Chondrocyte (in vitro differentiated cells): ENCODE results near the gene RPS6KB2. TPM values are rescaled to one million over a fixed set of nuclear protein-coding genes. Genes with fewer than 3 reads are reported as not detected.
A peak's percentile ranks its signal among the peaks of the same experiment; 100 is the strongest.

Experiments
- DNase-seq: peaks from one replicate; pipeline ENCODE4 v3.0.0; 2021; ENCODE audit warnings: mixed read lengths, low spot score
- H3K27ac Mint-ChIP-seq: one replicate; pipeline ENCODE4 v1.8.0; 2021; ENCODE audit warnings: mild to moderate bottlenecking, moderate library complexity, mixed read lengths; ENCODE audit not compliant: unreplicated experiment
- H3K27me3 Mint-ChIP-seq: 2 replicates; pipeline ENCODE4 v1.8.0; 2021; ENCODE audit warnings: low read depth, mixed read lengths
- H3K36me3 Mint-ChIP-seq: 2 replicates; pipeline ENCODE4 v1.8.0; 2021; ENCODE audit warnings: low read depth, mixed read lengths
- H3K4me1 Mint-ChIP-seq: 2 replicates; pipeline ENCODE4 v1.8.0; 2021; ENCODE audit warnings: low read depth, mild to moderate bottlenecking, mixed read lengths
- H3K4me3 Mint-ChIP-seq: one replicate; pipeline ENCODE4 v1.8.0; 2021; ENCODE audit warnings: mild to moderate bottlenecking, moderate library complexity, mixed read lengths; ENCODE audit not compliant: unreplicated experiment
- H3K9me3 Mint-ChIP-seq: 2 replicates; pipeline ENCODE4 v1.8.0; 2021; ENCODE audit warnings: low read depth, mixed read lengths
- total RNA-seq: library from RNA; stranded (reverse); gene quantifications from 3 replicates; pipeline ENCODE4 v1.2.1, GENCODE V29; 2021
- TF ChIP-seq, protein P1 (sequence below): fragments of 200-600 bp; sonication (generic); IDR thresholded peaks from 2 replicates; pipeline ENCODE4 v1.5.0; 2021; ENCODE audit warnings: antibody characterized with exemption, mild to moderate bottlenecking, moderate library complexity

The RPS6KB2 gene
- total RNA-seq, 1 donor from 2014 or later = 42.3 TPM

DNA sequence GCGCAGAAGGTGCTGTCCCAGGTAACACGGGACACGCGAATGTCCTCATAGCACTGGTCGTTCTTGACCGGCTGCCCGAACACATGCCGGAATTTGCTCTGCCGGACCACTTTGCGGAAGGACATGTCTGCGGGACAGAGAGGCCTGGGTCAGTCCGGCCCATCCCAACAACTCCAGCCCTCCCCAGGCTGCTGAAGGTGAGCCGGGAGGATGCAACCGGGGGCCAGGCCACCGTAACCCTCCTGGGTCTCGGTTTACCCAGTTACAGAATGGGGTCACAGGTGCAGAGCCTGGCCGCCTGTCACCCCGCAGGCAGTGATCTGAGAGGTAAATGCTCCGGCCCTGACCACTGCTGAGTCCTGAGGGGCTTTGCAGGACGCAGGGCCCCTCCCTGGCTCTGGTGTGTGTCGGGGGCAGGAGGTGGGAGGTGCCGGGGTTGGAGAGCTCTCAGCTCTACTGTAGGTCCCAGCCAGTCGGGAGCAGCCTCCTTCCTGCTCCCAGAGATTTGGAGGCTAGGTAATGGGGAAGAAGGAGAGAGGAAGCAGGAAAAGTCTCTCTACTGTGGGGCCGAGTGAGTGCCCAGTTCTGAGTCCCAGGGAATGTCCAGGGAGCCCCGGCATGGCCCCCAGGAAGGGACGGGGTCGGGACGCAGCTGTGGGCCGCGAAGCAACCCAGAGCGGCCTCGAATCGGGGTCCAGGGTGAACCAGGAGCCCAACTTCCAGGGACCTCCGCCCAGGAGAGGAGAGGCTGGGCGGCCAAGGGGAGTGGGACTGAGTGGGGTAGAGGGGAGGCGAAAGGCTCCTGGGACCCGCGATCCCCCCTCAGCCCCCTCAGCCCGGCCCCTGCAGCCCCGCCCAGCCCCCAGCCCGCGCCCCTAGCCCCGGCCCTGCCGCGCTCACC lies 14.5 kb downstream of the RPS6KB2 start:
- H3K4me3 Mint-ChIP-seq = peak overlapping the region; percentile 90
- H3K36me3 Mint-ChIP-seq = no peaks in the 10 kb centered on the region
- peak overlapping the region; percentile 81 for H3K27ac Mint-ChIP-seq
- TF ChIP-seq, protein P1, sequence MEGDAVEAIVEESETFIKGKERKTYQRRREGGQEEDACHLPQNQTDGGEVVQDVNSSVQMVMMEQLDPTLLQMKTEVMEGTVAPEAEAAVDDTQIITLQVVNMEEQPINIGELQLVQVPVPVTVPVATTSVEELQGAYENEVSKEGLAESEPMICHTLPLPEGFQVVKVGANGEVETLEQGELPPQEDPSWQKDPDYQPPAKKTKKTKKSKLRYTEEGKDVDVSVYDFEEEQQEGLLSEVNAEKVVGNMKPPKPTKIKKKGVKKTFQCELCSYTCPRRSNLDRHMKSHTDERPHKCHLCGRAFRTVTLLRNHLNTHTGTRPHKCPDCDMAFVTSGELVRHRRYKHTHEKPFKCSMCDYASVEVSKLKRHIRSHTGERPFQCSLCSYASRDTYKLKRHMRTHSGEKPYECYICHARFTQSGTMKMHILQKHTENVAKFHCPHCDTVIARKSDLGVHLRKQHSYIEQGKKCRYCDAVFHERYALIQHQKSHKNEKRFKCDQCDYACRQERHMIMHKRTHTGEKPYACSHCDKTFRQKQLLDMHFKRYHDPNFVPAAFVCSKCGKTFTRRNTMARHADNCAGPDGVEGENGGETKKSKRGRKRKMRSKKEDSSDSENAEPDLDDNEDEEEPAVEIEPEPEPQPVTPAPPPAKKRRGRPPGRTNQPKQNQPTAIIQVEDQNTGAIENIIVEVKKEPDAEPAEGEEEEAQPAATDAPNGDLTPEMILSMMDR = no peak
- DNase-seq = peak; percentile 76
- H3K9me3 Mint-ChIP-seq = no peaks in the 10 kb centered on the region
- H3K4me1 Mint-ChIP-seq = peaks cover 23% of the 10 kb centered on the region
- no peaks in the 10 kb centered on the region for H3K27me3 Mint-ChIP-seq

DNA sequence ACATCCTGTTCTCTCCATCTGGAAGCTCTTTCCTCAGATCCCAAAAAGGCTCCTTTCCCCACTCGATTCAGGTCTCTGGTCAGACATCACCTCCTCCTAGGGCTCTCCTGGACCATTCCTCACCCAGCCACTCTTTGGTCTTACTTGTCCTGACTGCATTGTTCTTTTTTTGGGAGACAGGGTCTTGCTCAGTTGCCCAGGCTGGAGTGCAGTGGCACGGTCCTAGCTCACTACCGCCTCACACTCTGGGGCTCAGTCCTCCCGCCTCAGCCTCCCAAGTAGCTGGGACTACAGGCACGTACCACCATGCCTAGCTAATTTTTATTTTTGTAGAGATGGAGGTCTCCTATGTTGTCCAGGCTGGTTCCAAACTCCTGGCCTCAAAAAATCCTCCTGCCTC lies 17.2 kb downstream of the RPS6KB2 start:
- Mint-ChIP-seq H3K36me3 (no peaks in the 10 kb centered on the region), H3K4me3 (peak overlapping the region; percentile 32), H3K27me3 (no peaks in the 10 kb centered on the region), H3K4me1 (peaks cover 14% of the 10 kb centered on the region), H3K27ac (no peak overlapping the region), H3K9me3 (no peaks in the 10 kb centered on the region)
- DNase-seq = no peak
- TF ChIP-seq, protein P1 = no peak

DNA sequence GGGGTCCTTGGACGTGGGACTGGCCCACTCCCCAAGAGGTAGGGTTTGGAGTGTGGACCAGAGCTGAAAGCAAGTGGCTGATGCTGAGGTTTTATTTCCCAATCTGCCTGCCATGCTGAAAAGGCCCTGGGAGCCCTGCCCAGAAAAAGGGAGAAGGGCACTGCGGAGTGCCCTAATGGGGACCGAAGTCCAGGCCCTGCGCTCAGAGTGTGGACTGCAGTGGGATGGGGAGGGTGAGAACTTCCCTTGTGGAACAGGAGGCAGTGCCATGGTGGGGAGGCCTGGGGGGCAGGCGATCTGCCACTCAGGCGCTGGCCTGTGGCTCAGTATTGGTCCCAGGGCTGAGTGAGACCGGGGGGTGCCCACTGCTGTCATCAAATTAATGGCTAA lies 19.9 kb downstream of the RPS6KB2 start:
- TF ChIP-seq, protein P1 = no peak
- Mint-ChIP-seq H3K36me3 (no peaks in the 10 kb centered on the region), H3K27me3 (no peaks in the 10 kb centered on the region), H3K4me3 (no peak overlapping the region), H3K4me1 (no peaks in the 10 kb centered on the region), H3K27ac (no peak overlapping the region), H3K9me3 (no peaks in the 10 kb centered on the region)
- DNase-seq = no peak

DNA sequence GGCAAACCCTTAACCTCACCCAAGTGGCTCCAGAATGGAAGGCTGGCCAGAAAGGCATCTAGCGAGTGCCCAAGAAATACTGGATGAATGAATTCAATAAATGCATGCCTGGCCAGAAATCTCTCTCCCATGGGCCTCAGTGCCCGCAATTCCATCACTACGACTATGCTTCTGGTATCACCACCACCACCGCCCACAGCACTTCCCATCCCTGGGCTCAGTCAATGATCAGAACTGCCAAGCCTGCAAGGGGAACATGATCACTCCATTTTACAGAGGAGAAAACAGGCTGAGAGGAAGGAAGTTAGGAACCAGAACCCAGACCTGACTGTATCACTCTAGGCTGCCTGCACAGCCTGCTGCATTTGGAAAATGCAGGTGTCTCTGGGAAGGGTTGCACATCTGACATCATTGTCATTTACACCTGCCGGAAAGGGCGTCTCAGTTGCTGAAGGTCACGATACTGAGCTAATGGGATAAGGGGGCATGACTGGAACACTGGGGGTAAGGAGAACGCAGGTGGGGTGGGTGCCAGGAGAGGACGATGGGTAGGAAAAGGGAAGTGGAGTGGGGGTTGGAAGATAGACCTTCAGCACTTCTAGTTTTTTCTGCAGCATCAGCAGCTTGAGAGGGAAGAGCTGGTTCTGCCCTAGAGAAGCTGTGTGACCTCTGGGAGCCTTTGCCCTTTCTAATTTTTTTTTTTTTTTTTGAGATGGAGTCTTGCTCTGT lies 21.0 kb downstream of the RPS6KB2 start:
- H3K36me3 Mint-ChIP-seq = no peaks in the 10 kb centered on the region
- no peak overlapping the region for H3K27ac Mint-ChIP-seq
- no peaks in the 10 kb centered on the region for H3K27me3 Mint-ChIP-seq
- TF ChIP-seq, protein P1 = no peak
- no peak overlapping the region for H3K4me3 Mint-ChIP-seq
- H3K9me3 Mint-ChIP-seq = no peaks in the 10 kb centered on the region
- no peak for DNase-seq
- no peaks in the 10 kb centered on the region for H3K4me1 Mint-ChIP-seq

DNA sequence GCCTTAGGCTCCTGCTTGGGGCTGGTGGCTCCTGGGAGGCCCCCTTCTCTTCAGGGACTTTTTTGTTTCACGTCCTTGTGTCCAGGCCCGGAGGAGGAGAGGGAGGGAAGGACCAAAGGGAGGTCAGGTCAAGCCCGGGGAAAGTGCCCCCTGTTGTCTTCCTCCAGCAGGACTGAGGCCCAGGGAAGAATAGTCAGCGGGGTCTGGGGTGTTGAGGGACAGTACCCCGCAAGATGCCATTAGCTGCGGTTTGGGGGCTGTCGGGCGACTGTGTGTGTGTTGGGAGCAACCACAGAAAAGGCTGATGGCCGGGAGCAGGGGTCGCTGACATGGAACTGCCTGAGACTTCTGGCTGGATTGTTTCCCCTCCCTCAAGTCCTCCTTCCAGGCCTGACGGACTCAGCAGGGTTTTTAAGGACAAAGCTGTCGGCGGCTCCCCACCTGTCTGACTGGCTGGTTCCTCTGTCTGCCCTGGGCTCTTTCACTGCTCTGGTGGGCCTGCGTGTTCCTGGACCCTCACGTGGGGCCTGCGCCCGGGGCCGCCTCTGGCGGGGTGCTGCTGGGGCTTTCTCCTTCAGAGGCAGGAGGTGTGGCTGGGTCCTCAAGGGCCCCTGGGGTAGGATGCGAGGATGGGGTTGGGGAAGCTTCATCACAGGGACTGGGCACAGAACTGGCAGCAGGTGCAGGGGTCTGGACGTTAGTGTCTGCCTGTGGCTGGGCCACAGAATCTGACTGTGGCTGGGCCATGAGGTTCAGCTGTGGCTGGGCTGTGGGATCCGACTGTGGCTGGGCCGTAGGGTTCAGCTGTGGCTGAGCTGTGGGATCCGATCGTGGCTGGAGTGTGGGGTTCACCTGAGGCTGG lies 22.7 kb downstream of the RPS6KB2 start:
- no peak for DNase-seq
- Mint-ChIP-seq H3K36me3 (no peaks in the 10 kb centered on the region), H3K9me3 (no peaks in the 10 kb centered on the region), H3K4me3 (no peak overlapping the region), H3K27me3 (no peaks in the 10 kb centered on the region), H3K27ac (no peak overlapping the region), H3K4me1 (no peaks in the 10 kb centered on the region)
- TF ChIP-seq, protein P1 = no peak
